GM12864 (cell line): Measurements from ENCODE around the gene TMEM63C.

Experiments used
- DNase-seq: peaks from one replicate; pipeline ENCODE4 v3.0.0-alpha.2; 2011; ENCODE audit warnings: low read depth
- H3K4me3 ChIP-seq: 2 replicates; pipeline ENCODE4 v1.5.1; 2011; ENCODE audit warnings: mild to moderate bottlenecking, low read depth, low read length, control low read depth
- TF ChIP-seq, protein P1 (sequence below): IDR thresholded peaks from 2 replicates; pipeline ENCODE4 v1.5.1; 2011; ENCODE audit warnings: low read depth, mild to moderate bottlenecking, moderate library complexity, low read length, control low read depth, inconsistent platforms; ENCODE audit errors: missing control alignments

The TMEM63C gene

DNA sequence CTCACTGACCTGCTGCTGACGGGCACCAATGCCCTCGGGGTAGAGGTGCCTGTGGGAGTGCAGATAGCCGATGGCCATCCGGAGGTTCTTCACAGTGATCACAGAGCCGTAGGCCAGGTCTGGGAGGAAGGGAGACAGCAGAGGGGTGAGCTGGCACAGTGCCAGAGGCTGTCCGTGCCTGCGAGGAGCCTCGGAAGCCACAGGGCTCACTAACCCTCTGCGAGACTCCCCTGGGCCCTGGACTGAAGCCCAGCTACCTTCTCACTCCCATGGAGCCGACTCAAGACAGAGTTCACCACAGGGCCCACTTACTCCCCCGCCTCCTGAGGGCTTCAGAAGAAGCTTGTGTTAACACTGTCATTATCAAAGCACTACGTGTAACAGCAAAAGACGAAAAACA lies 114.6 kb downstream of the TMEM63C start:
- no peak for DNase-seq
- no peak overlapping the region for H3K4me3 ChIP-seq
- TF ChIP-seq, protein P1, sequence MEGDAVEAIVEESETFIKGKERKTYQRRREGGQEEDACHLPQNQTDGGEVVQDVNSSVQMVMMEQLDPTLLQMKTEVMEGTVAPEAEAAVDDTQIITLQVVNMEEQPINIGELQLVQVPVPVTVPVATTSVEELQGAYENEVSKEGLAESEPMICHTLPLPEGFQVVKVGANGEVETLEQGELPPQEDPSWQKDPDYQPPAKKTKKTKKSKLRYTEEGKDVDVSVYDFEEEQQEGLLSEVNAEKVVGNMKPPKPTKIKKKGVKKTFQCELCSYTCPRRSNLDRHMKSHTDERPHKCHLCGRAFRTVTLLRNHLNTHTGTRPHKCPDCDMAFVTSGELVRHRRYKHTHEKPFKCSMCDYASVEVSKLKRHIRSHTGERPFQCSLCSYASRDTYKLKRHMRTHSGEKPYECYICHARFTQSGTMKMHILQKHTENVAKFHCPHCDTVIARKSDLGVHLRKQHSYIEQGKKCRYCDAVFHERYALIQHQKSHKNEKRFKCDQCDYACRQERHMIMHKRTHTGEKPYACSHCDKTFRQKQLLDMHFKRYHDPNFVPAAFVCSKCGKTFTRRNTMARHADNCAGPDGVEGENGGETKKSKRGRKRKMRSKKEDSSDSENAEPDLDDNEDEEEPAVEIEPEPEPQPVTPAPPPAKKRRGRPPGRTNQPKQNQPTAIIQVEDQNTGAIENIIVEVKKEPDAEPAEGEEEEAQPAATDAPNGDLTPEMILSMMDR: no peak

- no peak for DNase-seq
- TF ChIP-seq, protein P1: no peak
- no peak overlapping the region for H3K4me3 ChIP-seq
Measured at GRCh38 chr14:77296906-77297305, 115.3 kb downstream of the TMEM63C start.

- no peak for DNase-seq
- TF ChIP-seq, protein P1: no peak
- no peak overlapping the region for H3K4me3 ChIP-seq
Measured at GRCh38 chr14:77299771-77300170, 118.2 kb downstream of the TMEM63C start.

GRCh38 chr14:77301103-77301502 lies 119.5 kb downstream of the TMEM63C start:
- peak; percentile 53 for DNase-seq
- TF ChIP-seq, protein P1: peak; percentile 87
- H3K4me3 ChIP-seq: no peak overlapping the region

- no peak overlapping the region for H3K4me3 ChIP-seq
- DNase-seq: no peak
- TF ChIP-seq, protein P1: no peak
Measured at GRCh38 chr14:77302926-77303325, 121.3 kb downstream of the TMEM63C start.

DNA sequence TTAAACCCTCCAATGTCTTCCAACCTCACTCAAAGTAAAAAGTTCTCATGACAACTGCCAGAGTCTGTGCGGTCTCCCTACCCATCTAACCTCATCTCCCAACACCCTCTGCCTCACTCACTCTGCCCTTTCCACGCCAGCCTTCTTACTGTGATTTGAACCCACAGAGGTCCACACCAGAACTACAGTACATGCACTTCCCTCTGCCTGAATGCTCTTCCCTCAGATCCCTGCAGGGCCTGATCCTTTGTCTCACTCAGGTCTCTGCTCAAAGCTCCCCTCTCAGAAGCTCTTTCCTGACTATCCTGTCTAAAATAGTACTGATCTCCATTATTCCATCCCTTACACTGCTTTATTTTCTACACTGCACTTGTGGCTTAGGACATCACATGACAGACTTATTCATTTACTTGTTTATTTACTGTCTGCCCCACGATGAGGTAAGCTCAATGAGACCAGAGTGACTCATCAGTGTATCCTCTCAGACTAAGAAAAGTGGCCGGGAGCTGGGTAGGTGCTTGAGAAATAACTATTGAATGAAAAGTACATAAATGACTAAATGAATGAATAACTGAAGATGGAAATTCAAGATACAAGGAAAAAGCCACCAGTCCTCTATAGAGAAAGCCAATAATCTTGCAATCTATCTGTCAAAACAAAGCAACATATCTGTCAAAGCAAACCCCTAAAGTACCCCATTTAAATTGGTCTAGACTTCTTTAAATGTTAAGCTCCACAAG lies 122.0 kb downstream of the TMEM63C start:
- TF ChIP-seq, protein P1: no peak
- DNase-seq: no peak
- H3K4me3 ChIP-seq: no peak overlapping the region

- H3K4me3 ChIP-seq: no peak overlapping the region
- TF ChIP-seq, protein P1: no peak
- no peak for DNase-seq
Measured at GRCh38 chr14:77305696-77306095, 124.1 kb downstream of the TMEM63C start.
